Astrocyte (in vitro differentiated cells and primary cell): ENCODE measurements around the gene MMEL1. TPM values are rescaled to one million over a fixed set of nuclear protein-coding genes. Genes with fewer than 3 reads are reported as not detected.

Experiments used
- DNase-seq: peaks from one replicate; pipeline ENCODE4 v3.0.0-alpha.2; 2010; ENCODE audit warnings: low read depth
- FAIRE-seq: peaks from 2 replicates; lab custom pipeline; 2011; peaks lifted over from hg19 to GRCh38; lab: Jason Lieb, UNC
- H2AFZ ChIP-seq: 2 replicates; pipeline ENCODE4 v1.6.0; 2012; ENCODE audit warnings: low read depth, low read length, inconsistent platforms
- H3K27ac ChIP-seq: 2 replicates; pipeline ENCODE4 v1.5.1; 2011; ENCODE audit warnings: low read depth, low read length, inconsistent platforms
- H3K27me3 ChIP-seq: 2 replicates; pipeline ENCODE4 v1.6.0; 2011; ENCODE audit warnings: low read length, inconsistent platforms; ENCODE audit not compliant: insufficient read depth
- H3K36me3 ChIP-seq: 2 replicates; pipeline ENCODE4 v1.5.1; 2011; ENCODE audit warnings: low read length, inconsistent platforms; ENCODE audit not compliant: insufficient read depth
- H3K4me1 ChIP-seq: 2 replicates; pipeline ENCODE4 v1.5.1; 2011; ENCODE audit warnings: low read length, inconsistent platforms; ENCODE audit not compliant: insufficient read depth
- H3K4me2 ChIP-seq: 2 replicates; pipeline ENCODE4 v1.6.0; 2012; ENCODE audit warnings: low read length, inconsistent platforms
- H3K4me3 ChIP-seq: 2 replicates; pipeline ENCODE4 v1.5.1; 2011; ENCODE audit warnings: low read depth, mild to moderate bottlenecking, low read length, inconsistent platforms; ENCODE audit not compliant: insufficient read depth
- H3K79me2 ChIP-seq: 2 replicates; pipeline ENCODE4 v1.6.0; 2012; ENCODE audit warnings: mild to moderate bottlenecking, low read length, inconsistent platforms; ENCODE audit not compliant: insufficient read depth
- H3K9ac ChIP-seq: 2 replicates; pipeline ENCODE4 v1.6.0; 2012; ENCODE audit warnings: mild to moderate bottlenecking, low read length, inconsistent platforms
- H3K9me3 ChIP-seq: 2 replicates; pipeline ENCODE4 v1.5.1; 2012; ENCODE audit warnings: low read depth, mild to moderate bottlenecking, low read length, inconsistent platforms; ENCODE audit not compliant: insufficient read depth
- H4K20me1 ChIP-seq: 2 replicates; pipeline ENCODE4 v1.6.0; 2012; ENCODE audit warnings: low read length, inconsistent platforms; ENCODE audit not compliant: insufficient read depth
- H3K27ac Mint-ChIP-seq: one replicate; pipeline ENCODE4 v1.8.0; 2021; ENCODE audit warnings: mild to moderate bottlenecking, mixed read lengths; ENCODE audit not compliant: unreplicated experiment
- H3K27me3 Mint-ChIP-seq: one replicate; pipeline ENCODE4 v1.8.0; 2021; ENCODE audit warnings: low read depth, mixed read lengths; ENCODE audit not compliant: unreplicated experiment
- H3K36me3 Mint-ChIP-seq: one replicate; pipeline ENCODE4 v1.8.0; 2021; ENCODE audit warnings: low read depth, mixed read lengths; ENCODE audit not compliant: unreplicated experiment
- H3K4me1 Mint-ChIP-seq: one replicate; pipeline ENCODE4 v1.8.0; 2021; ENCODE audit warnings: low read depth, mixed read lengths; ENCODE audit not compliant: unreplicated experiment
- H3K4me3 Mint-ChIP-seq: one replicate; pipeline ENCODE4 v1.8.0; 2021; ENCODE audit warnings: mild to moderate bottlenecking, moderate library complexity, mixed read lengths; ENCODE audit not compliant: unreplicated experiment
- H3K9me3 Mint-ChIP-seq: one replicate; pipeline ENCODE4 v1.8.0; 2021; ENCODE audit warnings: mild to moderate bottlenecking, mixed read lengths; ENCODE audit not compliant: unreplicated experiment
- CTCF ChIP-seq: IDR thresholded peaks from 2 replicates; pipeline ENCODE4 v1.5.1; 2011; ENCODE audit warnings: low read depth, mild to moderate bottlenecking, inconsistent platforms, low read length, moderate library complexity; ENCODE audit not compliant: insufficient read depth
- EZH2 ChIP-seq: IDR thresholded peaks from 2 replicates; pipeline ENCODE4 v1.6.1; 2012; ENCODE audit warnings: mild to moderate bottlenecking, low read length, inconsistent platforms; ENCODE audit not compliant: insufficient read depth
- total RNA-seq: library from RNA; stranded (reverse); gene quantifications from 2 replicates; pipeline ENCODE4 v1.2.1, GENCODE V29; 2021

The MMEL1 gene
- total RNA-seq, 1 donor from 2014 or later, result not detected

- Histone ChIP-seq H3K36me3 (no peaks in the 10 kb centered on the region), H3K9ac (no peak overlapping the region), H3K27ac (no peak overlapping the region), H3K27me3 (no peaks in the 10 kb centered on the region), H3K4me2 (no peak overlapping the region), H3K4me3 (no peak overlapping the region), H3K9me3 (no peaks in the 10 kb centered on the region), H4K20me1 (no peaks in the 10 kb centered on the region), H2AFZ (no peak overlapping the region), H3K4me1 (peaks cover 7% of the 10 kb centered on the region), H3K79me2 (no peaks in the 10 kb centered on the region)
- Mint-ChIP-seq H3K27ac (no peak overlapping the region), H3K9me3 (peaks cover 10% of the 10 kb centered on the region), H3K27me3 (no peaks in the 10 kb centered on the region), H3K36me3 (no peaks in the 10 kb centered on the region), H3K4me3 (no peak overlapping the region), H3K4me1 (peaks cover 2% of the 10 kb centered on the region)
- FAIRE-seq (no peak), DNase-seq (no peak)
- TF ChIP-seq EZH2, result no peak
- no peak for TF ChIP-seq CTCF
Measured at GRCh38 chr1:2645776-2646175, 13.0 kb upstream of the MMEL1 start.

- Mint-ChIP-seq H3K36me3 (no peaks in the 10 kb centered on the region), H3K4me1 (peaks cover 2% of the 10 kb centered on the region), H3K27me3 (no peaks in the 10 kb centered on the region), H3K9me3 (peaks cover 10% of the 10 kb centered on the region), H3K4me3 (no peak overlapping the region), H3K27ac (no peak overlapping the region)
- peaks cover 7% of the 10 kb centered on the region for H3K4me1 ChIP-seq
- no peak overlapping the region for H3K4me3 ChIP-seq
- no peak for FAIRE-seq
- no peak overlapping the region for H2AFZ ChIP-seq
- no peak overlapping the region for H3K9ac ChIP-seq
- no peaks in the 10 kb centered on the region for H3K27me3 ChIP-seq
- H3K4me2 ChIP-seq, result no peak overlapping the region
- TF ChIP-seq CTCF (no peak), EZH2 (no peak)
- no peaks in the 10 kb centered on the region for H3K36me3 ChIP-seq
- no peak overlapping the region for H3K27ac ChIP-seq
- no peaks in the 10 kb centered on the region for H3K9me3 ChIP-seq
- no peaks in the 10 kb centered on the region for H4K20me1 ChIP-seq
- no peaks in the 10 kb centered on the region for H3K79me2 ChIP-seq
- no peak for DNase-seq
Measured at GRCh38 chr1:2645143-2645542, 12.3 kb upstream of the MMEL1 start.

- FAIRE-seq (no peak), DNase-seq (no peak)
- Histone ChIP-seq H4K20me1 (no peaks in the 10 kb centered on the region), H3K36me3 (no peaks in the 10 kb centered on the region), H3K9ac (no peak overlapping the region), H2AFZ (no peak overlapping the region), H3K27ac (no peak overlapping the region), H3K4me2 (no peak overlapping the region), H3K4me1 (peaks cover 7% of the 10 kb centered on the region), H3K27me3 (no peaks in the 10 kb centered on the region), H3K9me3 (no peaks in the 10 kb centered on the region), H3K79me2 (no peaks in the 10 kb centered on the region), H3K4me3 (no peak overlapping the region)
- no peaks in the 10 kb centered on the region for H3K27me3 Mint-ChIP-seq
- H3K4me3 Mint-ChIP-seq, result no peak overlapping the region
- H3K36me3 Mint-ChIP-seq, result no peaks in the 10 kb centered on the region
- peaks cover 10% of the 10 kb centered on the region for H3K9me3 Mint-ChIP-seq
- TF ChIP-seq CTCF (no peak), EZH2 (no peak)
- H3K27ac Mint-ChIP-seq, result no peak overlapping the region
- peaks cover 2% of the 10 kb centered on the region for H3K4me1 Mint-ChIP-seq
Measured at GRCh38 chr1:2644591-2645101, 11.8 kb upstream of the MMEL1 start.
